ENCODE measurements around the gene ST7. TPM values are rescaled to one million over a fixed set of nuclear protein-coding genes. Genes with fewer than 3 reads are reported as not detected.

The ST7 gene
- total and polyA plus RNA-seq, 2 of the 8 experiments (the other 6 are each of a cell fraction or from before 2014, with no cell fraction given): 16.3 to 18.0 TPM

GRCh38 chr7:117076426-117076943, 123.2 kb downstream of the ST7 start:
- FAIRE-seq (no peak), DNase-seq (ENCODE audit: low read depth in 1 of 2, low spot score in 2 of 2) (no peak)
- WGBS, 2 experiments (ENCODE audit: extremely low coverage in 1 of 2, insufficient coverage in 1 of 2, insufficient read length in 1 of 2, insufficient replicate concordance in 2 of 2, low coverage in 1 of 2, low lambda C conversion rate in 2 of 2, missing lambda C conversion rate in 1 of 2): 87% methylated on average over 7 of the region's 7 CpGs; no CpG with 5 or more reads in 1 of the 2 experiments
- Histone ChIP-seq H3K9me3 (ENCODE audit: insufficient read depth in 2 of 2, low read depth in 1 of 2, low read length in 1 of 2) (peaks cover 0 to 2% of the 10 kb centered on the region in 2 experiments; a peak in 2 of 4 replicates), H3K79me2 (ENCODE audit: control insufficient read depth in 1 of 2, insufficient read depth in 2 of 2, low read length in 2 of 2) (no peaks in the 10 kb centered on the region), H2BK12ac (ENCODE audit: low read depth, low read length) (no peak overlapping the region), H2BK5ac (ENCODE audit: low read depth, low read length) (no peak overlapping the region), H3K18ac (ENCODE audit: extremely low read depth, low read length) (no peak overlapping the region), H3K14ac (ENCODE audit: insufficient read length) (no peak overlapping the region), H3K4me3 (ENCODE audit: extremely low read depth in 1 of 4, insufficient read depth in 2 of 4, low read depth in 3 of 4, low read length in 4 of 4) (no peak overlapping the region), H3K79me1 (ENCODE audit: low read depth, low read length) (peaks cover 2% of the 10 kb centered on the region; the same call in 1 of the 2 replicates), H3K56ac (replicated peaks; ENCODE audit: insufficient read length, low read depth, low read length) (no peak overlapping the region), H4K5ac (ENCODE audit: insufficient read length, low read depth, low read length) (no peak overlapping the region), H3K36me3 (ENCODE audit: control insufficient read depth in 2 of 4, insufficient read depth in 4 of 4, low read length in 3 of 4) (no peaks in the 10 kb centered on the region), H3K4ac (replicated peaks; ENCODE audit: insufficient read length, low read depth, low read length) (no peak overlapping the region), H3K27me3 (replicated peaks in 1 of 4; ENCODE audit: control insufficient read depth in 3 of 4, extremely low read depth in 1 of 4, insufficient read depth in 3 of 4, low read length in 3 of 4) (no peaks in the 10 kb centered on the region), H2BK20ac (ENCODE audit: low read length) (no peak overlapping the region), H3K27ac (ENCODE audit: low read depth, low read length) (no peak overlapping the region), H2BK15ac (ENCODE audit: low read length) (no peak overlapping the region), H2BK120ac (replicated peaks; ENCODE audit: low read depth, low read length) (no peak overlapping the region), H4K8ac (ENCODE audit: extremely low read depth, insufficient read depth, low read length) (no peak overlapping the region), H3K4me1 (replicated peaks in 1 of 4; ENCODE audit: control insufficient read depth in 3 of 4, insufficient read depth in 4 of 4, low read length in 3 of 4) (peaks cover 3 to 6% (median 3%) of the 10 kb centered on the region in 4 experiments; a peak in 3 of 7 replicates), H2AFZ (ENCODE audit: low read length) (no peak overlapping the region), H3K9ac (replicated peaks in 1 of 4; ENCODE audit: extremely low read depth in 1 of 4, low read depth in 3 of 4, low read length in 3 of 4) (no peak overlapping the region), H4K91ac (replicated peaks; ENCODE audit: insufficient read length, low read length) (no peak overlapping the region), H3K4me2 (ENCODE audit: insufficient read depth in 1 of 2, low read depth in 2 of 2, low read length in 2 of 2) (no peak overlapping the region), H4K20me1 (replicated peaks in 1 of 2; ENCODE audit: control insufficient read depth in 1 of 2, insufficient read depth in 2 of 2, low read length in 2 of 2) (no peaks in the 10 kb centered on the region), H3K23me2 (ENCODE audit: low read depth, low read length) (no peaks in the 10 kb centered on the region), H2AK5ac (ENCODE audit: low read depth, low read length) (no peak overlapping the region; the same call in 1 of the 2 replicates), H3K23ac (ENCODE audit: insufficient read length) (no peak overlapping the region)
- ChIA-PET CTCF (ENCODE audit: partially characterized antibody) (interaction anchor here (0.9 to 1.0 kb wide), 3 partner anchors 49 to 64 kb away, joined by 3 read pairs; no protein-coding TSS in a partner anchor), POLR2A (ENCODE audit: partially characterized antibody) (interaction anchor here (1.0 kb wide), 1 partner anchor 12 kb away, joined by 5 read pairs; no protein-coding TSS in a partner anchor)
- no peak for TF ChIP-seq EGR1 (IDR thresholded peaks at IDR 0.05; ENCODE audit: borderline replicate concordance, low read depth, low read length)
- TF ChIP-seq CTBP2 (IDR thresholded peaks at IDR 0.05; ENCODE audit: borderline replicate concordance, insufficient read depth, insufficient read length, low read length): no peak
- no peak for TF ChIP-seq HDAC6 (IDR thresholded peaks at IDR 0.05; ENCODE audit: low read depth, low read length)
- no peak for TF ChIP-seq JUN (IDR thresholded peaks at IDR 0.05; ENCODE audit: low read depth, low read length)

Data from H1 (cell line).